Smooth muscle cell (in vitro differentiated cells): ENCODE data around the gene MTOR. TPM values are rescaled to one million over a fixed set of nuclear protein-coding genes. Genes with fewer than 3 reads are reported as not detected.

ENCODE experiments used
- DNase-seq: peaks from one replicate; lab custom pipeline; 2025; ENCODE audit not compliant: unreplicated experiment; lab: John Stamatoyannopoulos, UW
- H2AFZ ChIP-seq: fragments of 200-600 bp; sonication (generic); 2 replicates; pipeline ENCODE4 v1.6.0; 2016; ENCODE audit warnings: antibody characterized with exemption, low read depth, mild to moderate bottlenecking
- H3F3A ChIP-seq: fragments of 200-600 bp; sonication (generic); 2 replicates; pipeline ENCODE4 v1.6.0; 2017; ENCODE audit warnings: antibody characterized with exemption, low read depth
- H3K27ac ChIP-seq: fragments of 200-600 bp; sonication (generic); 2 replicates; pipeline ENCODE4 v1.5.1; 2016; ENCODE audit warnings: low read depth, mild to moderate bottlenecking
- H3K27me3 ChIP-seq: fragments of 200-600 bp; sonication (generic); 2 replicates; pipeline ENCODE4 v1.6.1; 2016; ENCODE audit warnings: low read depth, mild to moderate bottlenecking
- H3K36me3 ChIP-seq: fragments of 200-600 bp; sonication (generic); 2 replicates; pipeline ENCODE4 v1.5.1; 2016; ENCODE audit warnings: low read depth
- H3K4me1 ChIP-seq: fragments of 200-600 bp; sonication (generic); 2 replicates; pipeline ENCODE4 v1.5.1; 2016; ENCODE audit warnings: low read depth
- H3K4me2 ChIP-seq: fragments of 200-600 bp; sonication (generic); 2 replicates; pipeline ENCODE4 v1.6.0; 2016; ENCODE audit warnings: mild to moderate bottlenecking
- H3K4me3 ChIP-seq: fragments of 200-600 bp; sonication (generic); 2 replicates; pipeline ENCODE4 v1.5.1; 2016; ENCODE audit warnings: mild to moderate bottlenecking
- H3K79me2 ChIP-seq: fragments of 200-600 bp; sonication (generic); 2 replicates; pipeline ENCODE4 v1.6.0; 2016; ENCODE audit warnings: low read depth, mild to moderate bottlenecking
- H3K9ac ChIP-seq: fragments of 200-600 bp; sonication (generic); 2 replicates; pipeline ENCODE4 v1.6.0; 2016; ENCODE audit warnings: low read depth
- H3K9me3 ChIP-seq: fragments of 200-600 bp; sonication (generic); replicated peaks from 2 replicates; pipeline ENCODE4 v1.5.1; 2016; ENCODE audit warnings: low read depth
- H4K20me1 ChIP-seq: fragments of 200-600 bp; sonication (generic); 2 replicates; pipeline ENCODE4 v1.6.0; 2016; ENCODE audit warnings: low read depth
- CTCF ChIP-seq: fragments of 200-600 bp; sonication (generic); IDR thresholded peaks from 2 replicates; pipeline ENCODE4 v1.5.1; 2017; ENCODE audit warnings: borderline replicate concordance, mild to moderate bottlenecking, antibody characterized with exemption; ENCODE audit not compliant: insufficient read depth, poor library complexity, severe bottlenecking
- WGBS: methylation state at CpG from one replicate; pipeline ENCODE4 v1.1.7; 2016; ENCODE audit warnings: low lambda C conversion rate; 5-methylcytosine and 5-hydroxymethylcytosine counted together
- polyA plus RNA-seq: library from polyadenylated mRNA; unstranded; fragments of >200 nt; fragmentation: Nextera tagmentation; extraction: Ambion mirVana; gene quantifications from 2 replicates; pipeline ENCODE4 v1.2.1, GENCODE V29; 2016
- total RNA-seq: library from RNA; depleted of rRNA; stranded (reverse); fragments of >200 nt; gene quantifications from 2 replicates; pipeline ENCODE4 v1.2.3, GENCODE V29; 2014

Gene MTOR
- total and polyA plus RNA-seq, 2 experiments from 2014 or later = 11.2 to 26.8 TPM

- Histone ChIP-seq H3K4me3 (no peak overlapping the region), H3K36me3 (no peaks in the 10 kb centered on the region), H3K27ac (no peak overlapping the region), H4K20me1 (peaks cover 5% of the 10 kb centered on the region), H3K27me3 (no peaks in the 10 kb centered on the region), H3K4me1 (peaks cover 17% of the 10 kb centered on the region), H3K4me2 (no peak overlapping the region), H3F3A (no peaks in the 10 kb centered on the region), H2AFZ (no peak overlapping the region), H3K9ac (no peak overlapping the region), H3K79me2 (no peaks in the 10 kb centered on the region), H3K9me3 (no peaks in the 10 kb centered on the region)
- no peak for DNase-seq
- TF ChIP-seq CTCF = no peak
- WGBS = 93% methylated on average over 3 of the region's 3 CpGs
Measured at GRCh38 chr1:11286735-11287410, 24.5 kb upstream of the MTOR start.

- no peaks in the 10 kb centered on the region for H3K9me3 ChIP-seq
- H3K27me3 ChIP-seq = no peaks in the 10 kb centered on the region
- no peak overlapping the region for H3K4me2 ChIP-seq
- no peak for DNase-seq
- H3K9ac ChIP-seq = no peak overlapping the region
- no peak overlapping the region for H2AFZ ChIP-seq
- WGBS = 93% methylated on average over 7 of the region's 7 CpGs
- no peak overlapping the region for H3K4me3 ChIP-seq
- no peaks in the 10 kb centered on the region for H3K79me2 ChIP-seq
- H4K20me1 ChIP-seq = peaks cover 5% of the 10 kb centered on the region
- no peak overlapping the region for H3K27ac ChIP-seq
- H3K36me3 ChIP-seq = no peaks in the 10 kb centered on the region
- H3F3A ChIP-seq = no peaks in the 10 kb centered on the region
- peaks cover 17% of the 10 kb centered on the region for H3K4me1 ChIP-seq
- TF ChIP-seq CTCF = no peak
Measured at GRCh38 chr1:11285883-11286734, 23.8 kb upstream of the MTOR start.

- Histone ChIP-seq H3K4me2 (no peak overlapping the region), H3F3A (no peaks in the 10 kb centered on the region), H3K79me2 (no peaks in the 10 kb centered on the region), H3K4me3 (no peak overlapping the region), H2AFZ (no peak overlapping the region), H3K27me3 (no peaks in the 10 kb centered on the region), H3K9me3 (no peaks in the 10 kb centered on the region), H4K20me1 (peaks cover 5% of the 10 kb centered on the region), H3K27ac (no peak overlapping the region), H3K36me3 (no peaks in the 10 kb centered on the region), H3K4me1 (peaks cover 17% of the 10 kb centered on the region), H3K9ac (no peak overlapping the region)
- no peak for TF ChIP-seq CTCF
- no peak for DNase-seq
- WGBS = 92% methylated on average over 6 of the region's 6 CpGs
Measured at GRCh38 chr1:11284784-11285183, 22.4 kb upstream of the MTOR start.

GRCh38 chr1:11283151-11283550, 20.8 kb upstream of the MTOR start:
- H3K27me3 ChIP-seq = no peaks in the 10 kb centered on the region
- WGBS = over 99% methylated on average over 6 of the region's 6 CpGs
- H2AFZ ChIP-seq = no peak overlapping the region
- no peak overlapping the region for H3K4me3 ChIP-seq
- H3F3A ChIP-seq = no peaks in the 10 kb centered on the region
- no peaks in the 10 kb centered on the region for H3K9me3 ChIP-seq
- H3K9ac ChIP-seq = no peak overlapping the region
- no peak for DNase-seq
- H3K79me2 ChIP-seq = no peaks in the 10 kb centered on the region
- peaks cover 5% of the 10 kb centered on the region for H4K20me1 ChIP-seq
- no peak for TF ChIP-seq CTCF
- H3K36me3 ChIP-seq = no peaks in the 10 kb centered on the region
- no peak overlapping the region for H3K27ac ChIP-seq
- H3K4me1 ChIP-seq = peaks cover 17% of the 10 kb centered on the region
- H3K4me2 ChIP-seq = no peak overlapping the region
